Peyer's patch (tissue), 4 donors: Measurements from ENCODE around the gene STK32B.

Experiments
- CTCF ChIP-seq, 6 experiments: fragments of 450-650 bp in 4 of 6; fragments of 200-600 bp in 2 of 6; sonication (generic) in 1 of 6; IDR thresholded peaks; one replicate each; pipeline ENCODE4 v1.5.1; 2017 to 2019; ENCODE audit warnings: antibody characterized with exemption in 6 of 6, mild to moderate bottlenecking in 3 of 6, moderate library complexity in 1 of 6
- POLR2A ChIP-seq, 2 donors: fragments of 450-650 bp; IDR thresholded peaks; one replicate each; pipeline ENCODE4 v1.5.1; 2017; ENCODE audit warnings: antibody characterized with exemption in 2 of 2, mild to moderate bottlenecking in 2 of 2, moderate library complexity in 2 of 2

DNA sequence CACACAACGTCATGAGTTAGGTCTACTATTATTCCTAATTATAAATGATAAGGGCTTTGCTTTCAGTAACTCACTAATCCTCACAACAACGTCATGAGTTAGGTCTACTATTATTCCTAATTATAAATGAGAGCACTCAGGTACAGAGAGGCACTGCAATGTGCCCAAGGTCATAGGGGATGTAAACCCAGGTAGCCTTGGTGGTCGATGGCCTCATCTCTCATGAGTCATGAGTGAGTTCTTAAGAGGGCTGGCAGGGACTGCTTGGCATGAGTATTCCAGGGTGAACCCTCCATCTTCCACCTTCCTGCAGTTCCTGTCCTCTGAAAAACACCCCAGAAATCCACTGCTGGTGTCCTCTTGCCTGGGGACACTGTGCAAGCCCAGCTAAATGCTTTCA is 317.1 kb downstream of the STK32B start:
- TF ChIP-seq CTCF (IDR thresholded peaks at IDR 0.05) = no peak
- TF ChIP-seq POLR2A (IDR thresholded peaks at IDR 0.05) = no peak
